GM21723 (cell line): ENCODE data around the gene SRD5A2.
"Not testable (repeated sequence)": the region's sequence is repeated elsewhere in the genome, so short reads cannot be mapped to it uniquely, and the experiment has no call there.

Experiments
- ATAC-seq: cut with Tn5 transposase; IDR thresholded peaks from one replicate; pipeline ENCODE4 v1.9.1; 2021; ENCODE audit warnings: mild to moderate bottlenecking, moderate library complexity; ENCODE audit not compliant: unreplicated experiment

SRD5A2 gene

GRCh38 chr2:31534636-31535035 lies 46.1 kb downstream of the SRD5A2 start:
- ATAC-seq, result no peak

GRCh38 chr2:31533036-31533435 lies 47.7 kb downstream of the SRD5A2 start:
- ATAC-seq, result no peak

- ATAC-seq, result no peak
Observed at GRCh38 chr2:31531101-31531500, 49.6 kb downstream of the SRD5A2 start.

- no peak for ATAC-seq
Observed at GRCh38 chr2:31529256-31529655, 51.5 kb downstream of the SRD5A2 start.

- ATAC-seq, result no peak
Observed at GRCh38 chr2:31528823-31529222, 51.9 kb downstream of the SRD5A2 start.

- ATAC-seq, result no peak
Observed at GRCh38 chr2:31526946-31527732, 53.6 kb downstream of the SRD5A2 start.

GRCh38 chr2:31525876-31526275 lies 54.9 kb downstream of the SRD5A2 start:
- no peak for ATAC-seq

GRCh38 chr2:31524592-31524991 lies 56.1 kb downstream of the SRD5A2 start:
- ATAC-seq, result no peak

- peak; percentile 56 for ATAC-seq
Observed at GRCh38 chr2:31523871-31524492, 56.8 kb downstream of the SRD5A2 start.

- ATAC-seq, result no peak
Observed at GRCh38 chr2:31522786-31523185, 58.0 kb downstream of the SRD5A2 start.

- no peak for ATAC-seq
Observed at GRCh38 chr2:31517442-31518203, 63.1 kb downstream of the SRD5A2 start.

GRCh38 chr2:31515586-31515985 lies 65.2 kb downstream of the SRD5A2 start:
- no peak for ATAC-seq

- ATAC-seq, result no peak
Observed at GRCh38 chr2:31513553-31513952, 67.2 kb downstream of the SRD5A2 start.

GRCh38 chr2:31511376-31511775 lies 69.4 kb downstream of the SRD5A2 start:
- ATAC-seq, result no peak

GRCh38 chr2:31505111-31505510 lies 75.6 kb downstream of the SRD5A2 start:
- ATAC-seq, result no peak

- no peak for ATAC-seq
Observed at GRCh38 chr2:31504311-31504710, 76.4 kb downstream of the SRD5A2 start.

- ATAC-seq, result not testable (repeated sequence)
Observed at GRCh38 chr2:31496451-31496874, 84.3 kb downstream of the SRD5A2 start.

- ATAC-seq, result not testable (repeated sequence)
Observed at GRCh38 chr2:31489339-31489738, 91.4 kb downstream of the SRD5A2 start.

GRCh38 chr2:31483246-31483645 lies 97.5 kb downstream of the SRD5A2 start:
- ATAC-seq, result no peak

- ATAC-seq, result no peak
Observed at GRCh38 chr2:31476511-31477180, 104.1 kb downstream of the SRD5A2 start.

GRCh38 chr2:31475692-31476091 lies 105.0 kb downstream of the SRD5A2 start:
- ATAC-seq, result no peak
